Duodenal mucosa (tissue), 2 donors: ENCODE results near the gene SMIM44.

ENCODE experiments used
- H3K27ac ChIP-seq: one replicate; pipeline ENCODE4 v1.7.0; 2013; ENCODE audit warnings: low read depth, low read length
- H3K27me3 ChIP-seq, 2 donors: one replicate each; pipeline ENCODE4 v1.7.0; 2013; ENCODE audit warnings: low read length in 2 of 2, control low read depth in 1 of 2; ENCODE audit not compliant: insufficient read depth in 2 of 2, control insufficient read depth in 1 of 2
- H3K36me3 ChIP-seq, 2 donors: one replicate each; pipeline ENCODE4 v1.7.0; 2013; ENCODE audit warnings: low read length in 2 of 2, control low read depth in 1 of 2; ENCODE audit not compliant: insufficient read depth in 2 of 2, control insufficient read depth in 1 of 2
- H3K4me1 ChIP-seq, 2 donors: one replicate each; pipeline ENCODE4 v1.7.0; 2013; ENCODE audit warnings: low read length in 2 of 2, control low read depth in 1 of 2; ENCODE audit not compliant: insufficient read depth in 2 of 2, control insufficient read depth in 1 of 2
- H3K4me3 ChIP-seq, 2 donors: one replicate each; pipeline ENCODE4 v1.7.0; 2013; ENCODE audit warnings: low read length in 2 of 2, low read depth in 1 of 2
- H3K9ac ChIP-seq, 2 donors: one replicate each; pipeline ENCODE4 v1.7.0; 2013; ENCODE audit warnings: low read length in 2 of 2, low read depth in 1 of 2
- H3K9me3 ChIP-seq, 2 donors: one replicate each; pipeline ENCODE4 v1.7.0; 2013; ENCODE audit warnings: low read length in 2 of 2, control low read depth in 1 of 2; ENCODE audit not compliant: control insufficient read depth in 1 of 2

SMIM44 gene

DNA sequence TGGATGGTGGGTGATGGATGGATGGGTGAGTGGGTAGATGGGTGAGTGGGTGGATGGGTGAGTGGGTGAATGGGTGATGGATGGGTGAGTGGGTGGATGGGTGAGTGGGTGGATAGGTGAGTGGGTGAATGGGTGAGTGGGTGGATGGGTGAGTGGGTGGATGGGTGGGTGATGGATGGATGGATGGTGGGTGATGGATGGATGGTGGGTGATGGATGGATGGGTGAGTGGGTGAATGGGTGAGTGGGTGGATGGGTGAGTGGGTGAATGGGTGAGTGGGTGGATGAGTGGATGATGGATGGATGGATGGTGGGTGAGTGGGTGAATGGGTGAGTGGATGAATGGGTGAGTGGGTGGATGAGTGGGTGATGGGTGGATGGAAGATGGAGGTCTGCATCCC, 5.7 kb downstream of the SMIM44 start:
- H3K36me3 ChIP-seq = peaks cover 8 to 37% of the 10 kb centered on the region in 2 donors
- no peak overlapping the region for H3K9ac ChIP-seq
- H3K27ac ChIP-seq = no peak overlapping the region
- no peaks in the 10 kb centered on the region for H3K27me3 ChIP-seq
- peaks cover 31 to 53% of the 10 kb centered on the region in 2 donors for H3K4me1 ChIP-seq
- no peaks in the 10 kb centered on the region for H3K9me3 ChIP-seq
- no peak overlapping the region for H3K4me3 ChIP-seq

DNA sequence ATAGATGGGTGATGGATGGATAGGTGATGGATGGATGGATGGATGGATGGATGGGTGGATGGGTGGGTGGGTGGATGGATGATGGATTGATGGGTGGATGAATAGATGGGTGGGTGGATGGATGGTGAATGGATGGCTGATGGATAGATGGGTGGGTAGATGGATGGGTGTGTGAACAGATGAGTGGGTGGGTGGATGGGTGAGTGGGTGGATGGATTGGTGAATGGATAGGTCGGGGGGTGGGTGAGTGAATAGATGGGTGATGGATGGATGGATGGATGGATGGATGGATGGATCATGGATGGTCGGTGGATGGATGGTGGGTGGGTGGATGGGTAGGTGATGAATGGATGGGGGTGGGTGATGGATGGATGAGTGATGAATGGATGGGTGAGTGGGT, 6.4 kb downstream of the SMIM44 start:
- Histone ChIP-seq H3K4me3 (no peak overlapping the region), H3K4me1 (peaks cover 24 to 53% of the 10 kb centered on the region in 2 donors), H3K9ac (no peak overlapping the region), H3K36me3 (peaks cover 8 to 37% of the 10 kb centered on the region in 2 donors), H3K27me3 (no peaks in the 10 kb centered on the region), H3K9me3 (no peaks in the 10 kb centered on the region), H3K27ac (no peak overlapping the region)

DNA sequence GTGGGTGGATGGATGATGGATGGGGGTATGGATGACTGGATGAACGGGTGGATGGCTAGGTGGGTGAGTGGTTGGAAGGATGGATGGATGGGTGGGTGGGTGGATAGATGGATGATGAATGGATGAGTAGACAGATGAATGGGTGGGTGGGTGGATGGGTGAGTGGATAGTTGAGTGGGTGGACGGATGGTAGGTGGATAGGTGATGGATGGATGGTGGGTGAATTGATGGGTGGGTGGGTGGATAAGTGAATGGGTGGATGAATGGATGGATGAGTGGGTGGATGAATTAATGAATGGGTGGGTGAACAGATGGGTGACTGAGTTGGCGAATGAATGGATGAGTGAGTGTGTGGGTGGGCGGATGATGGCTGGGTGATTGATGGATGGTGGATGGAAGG, 7.8 kb downstream of the SMIM44 start:
- Histone ChIP-seq H3K36me3 (peaks cover 8 to 37% of the 10 kb centered on the region in 2 donors), H3K27me3 (no peaks in the 10 kb centered on the region), H3K9ac (no peak overlapping the region), H3K27ac (no peak overlapping the region), H3K4me1 (peaks cover 17 to 45% of the 10 kb centered on the region in 2 donors), H3K4me3 (no peak overlapping the region), H3K9me3 (no peaks in the 10 kb centered on the region)

- Histone ChIP-seq H3K27me3 (no peaks in the 10 kb centered on the region), H3K9me3 (no peaks in the 10 kb centered on the region), H3K9ac (peak overlapping the region in 1 of 2 donors; percentile 51), H3K27ac (no peak overlapping the region), H3K4me1 (peaks cover 17 to 45% of the 10 kb centered on the region in 2 donors), H3K4me3 (peak overlapping the region; percentile 43 to 46), H3K36me3 (peaks cover 8 to 37% of the 10 kb centered on the region in 2 donors)
These were observed 8.6 kb downstream of the SMIM44 start for GRCh38 chr19:3474614-3475013.

- Histone ChIP-seq H3K27ac (no peak overlapping the region), H3K9ac (peak overlapping the region in 1 of 2 donors; percentile 51), H3K36me3 (peaks cover 8 to 37% of the 10 kb centered on the region in 2 donors), H3K27me3 (no peaks in the 10 kb centered on the region), H3K4me1 (peaks cover 17 to 40% of the 10 kb centered on the region in 2 donors), H3K9me3 (no peaks in the 10 kb centered on the region), H3K4me3 (peak overlapping the region; percentile 43 to 46)
These were observed 9.2 kb downstream of the SMIM44 start for GRCh38 chr19:3474010-3474409.

DNA sequence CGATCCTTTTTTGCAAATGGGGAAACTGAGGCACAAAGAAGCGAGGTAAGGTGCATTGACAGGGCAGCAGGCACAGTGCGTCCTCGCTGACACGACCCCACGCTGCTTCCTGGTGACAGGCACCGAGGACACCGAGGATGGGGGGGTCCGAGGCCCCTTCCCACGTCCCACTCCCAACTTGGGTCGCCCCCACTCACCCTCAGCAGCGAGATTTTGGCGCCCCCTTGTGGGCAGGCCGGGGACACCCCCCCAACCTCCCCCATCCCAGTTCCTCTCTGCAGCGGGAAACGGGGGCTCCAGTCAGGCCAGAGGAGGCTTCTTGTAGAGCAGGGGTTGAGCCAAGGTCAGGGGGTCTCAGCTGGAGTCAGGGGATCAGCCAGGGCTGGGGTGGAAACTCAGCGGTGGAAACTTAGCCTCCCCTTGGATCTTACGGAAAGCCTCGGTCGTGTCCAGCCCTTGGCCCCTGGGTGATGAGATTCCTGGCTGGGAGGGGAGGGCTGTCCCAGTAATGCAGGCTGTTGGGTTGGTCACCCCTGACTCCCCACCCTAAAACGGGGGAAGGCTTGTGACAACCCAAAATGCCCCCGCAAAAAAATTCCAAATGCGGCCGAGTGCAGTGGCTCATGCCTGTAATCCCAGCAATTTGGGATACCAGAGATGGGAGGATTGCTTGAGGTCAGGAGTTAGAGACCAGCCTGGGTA, 11.1 kb downstream of the SMIM44 start:
- H3K27ac ChIP-seq = no peak overlapping the region
- no peak overlapping the region for H3K4me3 ChIP-seq
- H3K9me3 ChIP-seq = peaks cover 0 to 3% of the 10 kb centered on the region in 2 donors
- peaks cover 8 to 25% of the 10 kb centered on the region in 2 donors for H3K36me3 ChIP-seq
- no peak overlapping the region for H3K9ac ChIP-seq
- H3K27me3 ChIP-seq = no peaks in the 10 kb centered on the region
- H3K4me1 ChIP-seq = peaks cover 17 to 37% of the 10 kb centered on the region in 2 donors

GRCh38 chr19:3470500-3471128, 12.6 kb downstream of the SMIM44 start:
- Histone ChIP-seq H3K4me1 (peaks cover 17 to 32% of the 10 kb centered on the region in 2 donors), H3K4me3 (no peak overlapping the region), H3K36me3 (peaks cover 0 to 12% of the 10 kb centered on the region in 2 donors), H3K9ac (no peak overlapping the region), H3K27ac (no peak overlapping the region), H3K9me3 (peaks cover 0 to 3% of the 10 kb centered on the region in 2 donors), H3K27me3 (no peaks in the 10 kb centered on the region)

DNA sequence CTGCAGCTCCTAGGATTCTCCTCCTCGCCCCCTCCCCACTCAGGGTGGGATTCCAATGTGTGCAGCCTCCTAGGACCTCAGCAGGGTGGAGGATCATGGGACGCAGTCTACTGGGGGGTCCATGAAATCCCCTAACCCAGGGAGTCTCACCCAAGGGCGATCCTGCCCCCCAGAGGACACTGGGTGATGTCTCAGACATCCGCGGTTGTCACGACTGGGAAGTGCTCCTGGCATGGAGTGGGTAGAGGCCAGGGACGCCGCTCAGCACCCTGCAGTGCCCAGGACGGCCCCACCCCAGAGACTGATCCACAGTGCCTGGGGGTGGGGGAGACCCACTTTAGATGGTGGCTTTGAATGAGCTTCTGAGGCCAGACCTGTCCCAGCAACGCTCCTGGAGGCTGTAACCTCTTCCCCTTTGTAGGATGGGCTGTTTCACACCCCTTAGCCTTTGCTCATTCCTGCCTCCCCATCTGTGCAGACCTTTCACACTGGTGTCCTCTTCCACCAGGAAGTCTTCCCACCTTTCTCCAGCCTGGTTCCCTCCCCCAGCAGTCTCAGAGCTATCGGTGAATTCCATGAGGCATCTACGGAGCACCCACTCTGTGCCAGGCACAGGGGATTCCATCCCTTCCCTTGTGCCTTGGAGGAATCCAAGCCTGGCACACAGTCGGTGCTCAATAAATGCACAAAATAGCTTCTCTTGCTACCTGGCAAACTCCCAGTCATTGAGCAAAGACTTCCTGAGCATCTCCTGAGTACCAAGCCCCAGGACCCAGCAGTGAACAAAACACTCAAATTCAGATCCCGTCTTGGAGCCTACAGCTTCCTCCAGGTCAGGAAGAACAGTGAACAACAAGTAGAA, 13.4 kb downstream of the SMIM44 start:
- Histone ChIP-seq H3K9me3 (peaks cover 0 to 3% of the 10 kb centered on the region in 2 donors), H3K27me3 (no peaks in the 10 kb centered on the region), H3K4me3 (no peak overlapping the region), H3K9ac (no peak overlapping the region), H3K27ac (no peak overlapping the region), H3K4me1 (peaks cover 13 to 25% of the 10 kb centered on the region in 2 donors), H3K36me3 (peaks cover 0 to 5% of the 10 kb centered on the region in 2 donors)

DNA sequence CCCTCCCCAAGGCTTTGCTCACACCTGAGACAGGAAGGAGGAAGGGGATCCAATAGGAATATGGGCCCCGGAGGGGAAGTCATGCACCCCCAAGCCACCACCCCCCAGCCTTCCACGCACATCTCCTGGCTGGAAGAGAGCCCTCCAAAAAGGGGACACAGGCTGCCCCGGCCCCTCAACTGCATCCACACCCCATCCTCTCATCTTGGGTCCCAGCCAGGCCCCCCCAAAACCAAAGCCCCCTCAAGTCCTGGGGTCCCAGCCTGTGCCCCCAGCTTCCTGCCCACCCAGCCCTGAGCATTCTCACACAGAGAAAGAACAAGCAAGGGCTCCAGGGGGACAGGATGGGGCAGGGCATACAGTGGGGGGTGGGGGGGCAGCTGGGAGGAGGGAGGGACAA, 15.0 kb downstream of the SMIM44 start:
- no peak overlapping the region for H3K27ac ChIP-seq
- peaks cover 0 to 11% of the 10 kb centered on the region in 2 donors for H3K4me1 ChIP-seq
- H3K9ac ChIP-seq = no peak overlapping the region
- H3K9me3 ChIP-seq = peaks cover 0 to 3% of the 10 kb centered on the region in 2 donors
- H3K36me3 ChIP-seq = no peaks in the 10 kb centered on the region
- no peak overlapping the region for H3K4me3 ChIP-seq
- no peaks in the 10 kb centered on the region for H3K27me3 ChIP-seq
